ENCODE results near the gene GPC6. TPM values are rescaled to one million over a fixed set of nuclear protein-coding genes. Genes with fewer than 3 reads are reported as not detected.
A peak's percentile ranks its signal among the peaks of the same experiment; 100 is the strongest.

The GPC6 gene
- total and polyA plus RNA-seq, 4 donors, result 5.9 to 29.1 (median 18.2) TPM

DNA sequence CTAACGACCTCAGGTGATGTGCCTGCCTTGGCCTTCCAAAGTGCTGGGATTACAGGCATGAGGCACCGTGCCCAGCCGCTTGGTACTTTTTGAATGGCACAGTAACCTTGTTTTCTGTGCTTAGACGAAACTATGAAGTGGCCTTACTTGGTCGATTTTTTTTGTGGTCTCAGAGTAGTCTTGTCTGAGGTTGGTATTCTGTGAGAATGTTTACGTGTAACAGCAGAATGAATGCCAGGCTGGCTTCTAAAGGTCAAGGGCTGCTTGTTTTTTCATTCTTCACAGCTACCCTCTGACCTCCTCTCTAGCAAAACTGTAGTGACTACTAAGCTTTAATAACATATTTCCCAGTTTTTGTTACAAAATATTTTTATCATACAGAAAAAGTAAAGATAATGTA is 313.3 kb downstream of the GPC6 start:
- WGBS, result 75% methylated on average over 6 of the region's 6 CpGs
- Histone ChIP-seq H3K9me3 (ENCODE audit: control insufficient read depth in 4 of 4, low read length in 3 of 4) (no peaks in the 10 kb centered on the region), H3K36me3 (ENCODE audit: control insufficient read depth in 4 of 4, insufficient read depth in 3 of 4, low read depth in 1 of 4, low read length in 3 of 4) (no peaks in the 10 kb centered on the region), H3K27ac (ENCODE audit: low read depth in 1 of 2, low read length in 2 of 2) (no peak overlapping the region), H3K4me1 (ENCODE audit: control insufficient read depth in 4 of 4, insufficient read depth in 4 of 4, low read length in 3 of 4) (peaks cover 0 to 2% (median 0%) of the 10 kb centered on the region in 4 donors), H3K4me3 (ENCODE audit: low read depth in 1 of 3, low read length in 3 of 3) (no peak overlapping the region), H3K27me3 (ENCODE audit: control insufficient read depth in 4 of 4, insufficient read depth in 4 of 4, low read length in 3 of 4) (no peaks in the 10 kb centered on the region), H3K9ac (ENCODE audit: low read depth in 1 of 2, low read length in 2 of 2) (no peak overlapping the region)
- no peak for DNase-seq (ENCODE audit: low spot score)
- TF ChIP-seq, protein P1, sequence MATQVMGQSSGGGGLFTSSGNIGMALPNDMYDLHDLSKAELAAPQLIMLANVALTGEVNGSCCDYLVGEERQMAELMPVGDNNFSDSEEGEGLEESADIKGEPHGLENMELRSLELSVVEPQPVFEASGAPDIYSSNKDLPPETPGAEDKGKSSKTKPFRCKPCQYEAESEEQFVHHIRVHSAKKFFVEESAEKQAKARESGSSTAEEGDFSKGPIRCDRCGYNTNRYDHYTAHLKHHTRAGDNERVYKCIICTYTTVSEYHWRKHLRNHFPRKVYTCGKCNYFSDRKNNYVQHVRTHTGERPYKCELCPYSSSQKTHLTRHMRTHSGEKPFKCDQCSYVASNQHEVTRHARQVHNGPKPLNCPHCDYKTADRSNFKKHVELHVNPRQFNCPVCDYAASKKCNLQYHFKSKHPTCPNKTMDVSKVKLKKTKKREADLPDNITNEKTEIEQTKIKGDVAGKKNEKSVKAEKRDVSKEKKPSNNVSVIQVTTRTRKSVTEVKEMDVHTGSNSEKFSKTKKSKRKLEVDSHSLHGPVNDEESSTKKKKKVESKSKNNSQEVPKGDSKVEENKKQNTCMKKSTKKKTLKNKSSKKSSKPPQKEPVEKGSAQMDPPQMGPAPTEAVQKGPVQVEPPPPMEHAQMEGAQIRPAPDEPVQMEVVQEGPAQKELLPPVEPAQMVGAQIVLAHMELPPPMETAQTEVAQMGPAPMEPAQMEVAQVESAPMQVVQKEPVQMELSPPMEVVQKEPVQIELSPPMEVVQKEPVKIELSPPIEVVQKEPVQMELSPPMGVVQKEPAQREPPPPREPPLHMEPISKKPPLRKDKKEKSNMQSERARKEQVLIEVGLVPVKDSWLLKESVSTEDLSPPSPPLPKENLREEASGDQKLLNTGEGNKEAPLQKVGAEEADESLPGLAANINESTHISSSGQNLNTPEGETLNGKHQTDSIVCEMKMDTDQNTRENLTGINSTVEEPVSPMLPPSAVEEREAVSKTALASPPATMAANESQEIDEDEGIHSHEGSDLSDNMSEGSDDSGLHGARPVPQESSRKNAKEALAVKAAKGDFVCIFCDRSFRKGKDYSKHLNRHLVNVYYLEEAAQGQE (IDR thresholded peaks at IDR 0.05), result no peak
- no peak for TF ChIP-seq FOXA1 (IDR thresholded peaks at IDR 0.05)
- TF ChIP-seq, protein P2, sequence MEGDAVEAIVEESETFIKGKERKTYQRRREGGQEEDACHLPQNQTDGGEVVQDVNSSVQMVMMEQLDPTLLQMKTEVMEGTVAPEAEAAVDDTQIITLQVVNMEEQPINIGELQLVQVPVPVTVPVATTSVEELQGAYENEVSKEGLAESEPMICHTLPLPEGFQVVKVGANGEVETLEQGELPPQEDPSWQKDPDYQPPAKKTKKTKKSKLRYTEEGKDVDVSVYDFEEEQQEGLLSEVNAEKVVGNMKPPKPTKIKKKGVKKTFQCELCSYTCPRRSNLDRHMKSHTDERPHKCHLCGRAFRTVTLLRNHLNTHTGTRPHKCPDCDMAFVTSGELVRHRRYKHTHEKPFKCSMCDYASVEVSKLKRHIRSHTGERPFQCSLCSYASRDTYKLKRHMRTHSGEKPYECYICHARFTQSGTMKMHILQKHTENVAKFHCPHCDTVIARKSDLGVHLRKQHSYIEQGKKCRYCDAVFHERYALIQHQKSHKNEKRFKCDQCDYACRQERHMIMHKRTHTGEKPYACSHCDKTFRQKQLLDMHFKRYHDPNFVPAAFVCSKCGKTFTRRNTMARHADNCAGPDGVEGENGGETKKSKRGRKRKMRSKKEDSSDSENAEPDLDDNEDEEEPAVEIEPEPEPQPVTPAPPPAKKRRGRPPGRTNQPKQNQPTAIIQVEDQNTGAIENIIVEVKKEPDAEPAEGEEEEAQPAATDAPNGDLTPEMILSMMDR (IDR thresholded peaks at IDR 0.05; ENCODE audit: low read depth, low read length, missing input control), result no peak
- TF ChIP-seq HNF4A (conservative IDR thresholded peaks at IDR 0.05), result peak in 1 of 2 donors; percentile 17
- TF ChIP-seq GABPA (IDR thresholded peaks at IDR 0.05 in 1 of 2, conservative IDR thresholded peaks at IDR 0.05 in 1 of 2), result no peak

DNA sequence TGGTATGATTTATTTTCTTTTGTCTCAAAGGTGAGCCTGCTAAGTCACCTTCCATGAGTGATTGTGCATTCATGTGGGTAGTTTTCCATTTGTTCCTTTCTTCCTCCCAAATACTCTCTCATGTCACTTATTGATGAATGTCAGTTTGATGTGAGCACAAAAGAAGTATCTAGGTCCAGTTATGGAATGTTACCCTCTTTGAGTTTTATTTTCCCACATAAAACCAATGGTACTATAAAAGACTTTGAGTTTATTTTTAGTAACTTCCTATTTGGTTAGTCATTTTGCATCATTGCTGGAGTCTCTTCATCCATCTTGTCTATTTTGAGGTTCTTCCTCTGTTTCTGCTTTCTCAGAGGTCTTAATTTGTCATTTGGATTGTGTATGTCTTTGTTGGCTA is 321.3 kb downstream of the GPC6 start:
- DNase-seq (ENCODE audit: low spot score), result no peak
- TF ChIP-seq SP1 (IDR thresholded peaks at IDR 0.05) (no peak), GABPA (IDR thresholded peaks at IDR 0.05 in 1 of 2, conservative IDR thresholded peaks at IDR 0.05 in 1 of 2) (no peak), FOXA2 (IDR thresholded peaks at IDR 0.05) (no peak), YY1 (IDR thresholded peaks at IDR 0.05) (no peak), HNF4G (IDR thresholded peaks at IDR 0.05) (no peak), JUND (IDR thresholded peaks at IDR 0.05) (no peak), RAD21 (IDR thresholded peaks at IDR 0.05) (no peak), EGR1 (IDR thresholded peaks at IDR 0.05; ENCODE audit: low read depth in 2 of 2) (no peak), TAF1 (conservative IDR thresholded peaks at IDR 0.05) (no peak)
- TF ChIP-seq, protein P2 (IDR thresholded peaks at IDR 0.05; ENCODE audit: low read depth, low read length, missing input control), result no peak
- TF ChIP-seq, protein P3, sequence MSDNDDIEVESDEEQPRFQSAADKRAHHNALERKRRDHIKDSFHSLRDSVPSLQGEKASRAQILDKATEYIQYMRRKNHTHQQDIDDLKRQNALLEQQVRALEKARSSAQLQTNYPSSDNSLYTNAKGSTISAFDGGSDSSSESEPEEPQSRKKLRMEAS (IDR thresholded peaks at IDR 0.05), result no peak
- TF ChIP-seq, protein P1 (IDR thresholded peaks at IDR 0.05), result no peak
- Histone ChIP-seq H3K36me3 (ENCODE audit: control insufficient read depth in 4 of 4, insufficient read depth in 3 of 4, low read depth in 1 of 4, low read length in 3 of 4) (no peaks in the 10 kb centered on the region), H3K27me3 (ENCODE audit: control insufficient read depth in 4 of 4, insufficient read depth in 4 of 4, low read length in 3 of 4) (no peaks in the 10 kb centered on the region), H3K9me3 (ENCODE audit: control insufficient read depth in 4 of 4, low read length in 3 of 4) (no peaks in the 10 kb centered on the region), H3K4me3 (ENCODE audit: low read depth in 1 of 3, low read length in 3 of 3) (no peak overlapping the region), H3K9ac (ENCODE audit: low read depth in 1 of 2, low read length in 2 of 2) (no peak overlapping the region), H3K27ac (ENCODE audit: low read depth in 1 of 2, low read length in 2 of 2) (no peak overlapping the region), H3K4me1 (ENCODE audit: control insufficient read depth in 4 of 4, insufficient read depth in 4 of 4, low read length in 3 of 4) (no peaks in the 10 kb centered on the region)

Measured in liver (tissue), 9 donors.